Left renal pelvis (tissue), 4 donors: ENCODE data around the gene BCL2A1. TPM values are rescaled to one million over a fixed set of nuclear protein-coding genes. Genes with fewer than 3 reads are reported as not detected.
"Not testable (repeated sequence)": the region's sequence is repeated elsewhere in the genome, so short reads cannot be mapped to it uniquely, and the experiment has no call there.

ENCODE experiments used
- DNase-seq, 4 donors: peaks; one replicate each; pipeline ENCODE4 v3.0.0-alpha.2; 2013; ENCODE audit warnings: low read depth in 4 of 4, low spot score in 3 of 4
- polyA plus RNA-seq, 4 donors: library from polyadenylated mRNA; unstranded; fragments of 120-200 nt; gene quantifications; one replicate each; pipeline ENCODE4 v1.2.1, GENCODE V29; 2013; ENCODE audit not compliant: insufficient read length in 4 of 4

Gene BCL2A1
- polyA plus RNA-seq, result 1 to 10 TPM in 1 of 4 donors, under 1 TPM in 2, not detected in 1; 0.21 to 6.3 (median 0.23) TPM

- DNase-seq, result no peak
Measured at GRCh38 chr15:79970624-79971434, at the start of gene BCL2A1. BCL2A1 (minus strand) TSS chr15:79971196; CDS start chr15:79971119, 77 bp downstream.

- DNase-seq, result no peak
Measured at GRCh38 chr15:80020731-80021130, 49.7 kb upstream of the BCL2A1 start.

GRCh38 chr15:80020149-80020548, 49.2 kb upstream of the BCL2A1 start:
- DNase-seq, result not testable (repeated sequence)

GRCh38 chr15:80019168-80019745, 48.3 kb upstream of the BCL2A1 start:
- DNase-seq, result no peak

- DNase-seq, result not testable (repeated sequence)
Measured at GRCh38 chr15:80017139-80017538, 46.1 kb upstream of the BCL2A1 start.

GRCh38 chr15:80016506-80016905, 45.5 kb upstream of the BCL2A1 start:
- DNase-seq, result not testable (repeated sequence)

GRCh38 chr15:80015156-80015555, 44.2 kb upstream of the BCL2A1 start:
- no peak for DNase-seq

- DNase-seq, result not testable (repeated sequence)
Measured at GRCh38 chr15:80014186-80014585, 43.2 kb upstream of the BCL2A1 start.

GRCh38 chr15:80012060-80012726, 41.2 kb upstream of the BCL2A1 start:
- no peak for DNase-seq

- DNase-seq, result no peak
Measured at GRCh38 chr15:80011596-80011995, 40.6 kb upstream of the BCL2A1 start.

- not testable (repeated sequence) for DNase-seq
Measured at GRCh38 chr15:80011041-80011523, 40.1 kb upstream of the BCL2A1 start.

GRCh38 chr15:80010131-80010673, 39.2 kb upstream of the BCL2A1 start:
- no peak for DNase-seq

- DNase-seq, result no peak
Measured at GRCh38 chr15:80007532-80007931, 36.5 kb upstream of the BCL2A1 start.

GRCh38 chr15:80006946-80007345, 36.0 kb upstream of the BCL2A1 start:
- DNase-seq, result no peak

- no peak for DNase-seq
Measured at GRCh38 chr15:80003934-80004472, 33.0 kb upstream of the BCL2A1 start.

GRCh38 chr15:80003171-80003570, 32.2 kb upstream of the BCL2A1 start:
- no peak for DNase-seq

- no peak for DNase-seq
Measured at GRCh38 chr15:80002267-80002666, 31.3 kb upstream of the BCL2A1 start.

GRCh38 chr15:79994615-79995014, 23.6 kb upstream of the BCL2A1 start:
- DNase-seq, result no peak

GRCh38 chr15:79991826-79992225, 20.8 kb upstream of the BCL2A1 start:
- no peak for DNase-seq

- no peak for DNase-seq
Measured at GRCh38 chr15:79990997-79991334, 20.0 kb upstream of the BCL2A1 start.
